H1 (cell line): ENCODE data around the gene RNASE4.

Experiments
- ATF3 ChIP-seq: IDR thresholded peaks from 2 replicates; pipeline ENCODE4 v1.6.1; 2011; ENCODE audit warnings: low read depth, mild to moderate bottlenecking, low read length; ENCODE audit not compliant: insufficient read depth
- CTCF ChIP-seq, 3 experiments: IDR thresholded peaks; 1 replicate in 2 of 3; 2 replicates in 1 of 3; pipeline versions ENCODE4 v1.5.1 to v1.6.1; 2011; ENCODE audit warnings: low read length in 3 of 3, mild to moderate bottlenecking in 3 of 3, inconsistent platforms in 2 of 3, low read depth in 1 of 3, moderate library complexity in 1 of 3; ENCODE audit not compliant: insufficient read depth in 1 of 3; ENCODE audit errors: control extremely low read depth in 1 of 3
- EZH2 ChIP-seq: fragments of 200-600 bp; sonication (generic); IDR thresholded peaks from 2 replicates; pipeline ENCODE4 v1.7.1; 2012; ENCODE audit warnings: low read depth, mild to moderate bottlenecking, moderate library complexity, low read length, inconsistent platforms; ENCODE audit not compliant: severe bottlenecking

GRCh38 chr14:20732477-20732876, 48.1 kb downstream of the RNASE4 start:
- TF ChIP-seq EZH2 (no peak), CTCF (IDR thresholded peaks at IDR 0.05; ENCODE audit: control extremely low read depth in 1 of 3, insufficient read depth in 1 of 3, low read depth in 1 of 3, low read length in 3 of 3) (no peak), ATF3 (no peak)
